HG03342 (cell line): ENCODE results near the gene PRKRIP1.
"Not testable (repeated sequence)": the region's sequence is repeated elsewhere in the genome, so short reads cannot be mapped to it uniquely, and the experiment has no call there.

Experiments
- ATAC-seq: cut with Tn5 transposase; IDR thresholded peaks from one replicate; pipeline ENCODE4 v1.9.1; 2021; ENCODE audit warnings: mild to moderate bottlenecking, moderate library complexity; ENCODE audit not compliant: unreplicated experiment

The PRKRIP1 gene

GRCh38 chr7:102455596-102455995 is 59.4 kb downstream of the PRKRIP1 start:
- ATAC-seq = no peak

GRCh38 chr7:102456327-102456726 is 60.2 kb downstream of the PRKRIP1 start:
- no peak for ATAC-seq

GRCh38 chr7:102457352-102457924 is 61.3 kb downstream of the PRKRIP1 start:
- ATAC-seq = no peak

GRCh38 chr7:102459221-102459844 is 63.2 kb downstream of the PRKRIP1 start:
- ATAC-seq = no peak

GRCh38 chr7:102460467-102460866 is 64.3 kb downstream of the PRKRIP1 start:
- no peak for ATAC-seq

GRCh38 chr7:102463841-102464576 is 67.8 kb downstream of the PRKRIP1 start:
- no peak for ATAC-seq

GRCh38 chr7:102464577-102465280 is 68.6 kb downstream of the PRKRIP1 start, which contains the start of the genes ALKBH4 and LRWD1:
ALKBH4 (minus strand) TSS chr7:102464863; CDS start chr7:102464836, 27 bp downstream.
LRWD1 (plus strand) TSS chr7:102464984; CDS start chr7:102465081, 97 bp downstream.
- ATAC-seq = peak; percentile 88

- no peak for ATAC-seq
Measured at GRCh38 chr7:102466097-102466496, 69.9 kb downstream of the PRKRIP1 start.

- no peak for ATAC-seq
Measured at GRCh38 chr7:102467581-102468477, 71.7 kb downstream of the PRKRIP1 start.

GRCh38 chr7:102468478-102469350 is 72.6 kb downstream of the PRKRIP1 start:
- ATAC-seq = no peak

GRCh38 chr7:102469351-102469971 is 73.3 kb downstream of the PRKRIP1 start:
- no peak for ATAC-seq

- no peak for ATAC-seq
Measured at GRCh38 chr7:102469972-102470825, 74.0 kb downstream of the PRKRIP1 start.

GRCh38 chr7:102471791-102472125 is 75.6 kb downstream of the PRKRIP1 start:
- no peak for ATAC-seq

- ATAC-seq = no peak
Measured at GRCh38 chr7:102472126-102473041, 76.2 kb downstream of the PRKRIP1 start.

GRCh38 chr7:102473271-102473991 is 77.3 kb downstream of the PRKRIP1 start:
- no peak for ATAC-seq

- ATAC-seq = not testable (repeated sequence)
Measured at GRCh38 chr7:102474116-102474515, 78.0 kb downstream of the PRKRIP1 start.
